Activated CD4-positive, alpha-beta T cell treated with anti-CD3 and anti-CD28 coated beads, Interleukin-2, amount 10 ng/mL, durations not matched to agents 7 days and 5 days (primary cell): ENCODE results near the gene GPR152. TPM values are rescaled to one million over a fixed set of nuclear protein-coding genes. Genes with fewer than 3 reads are reported as not detected.

Experiments
- CTCF ChIA-PET: fragments of 350-600 bp; sonication (Branson Sonifier 250); formaldehyde crosslinking; loops from one replicate; lab custom pipeline; 2021; ENCODE audit warnings: antibody characterized with exemption; lab: Charles Lee
- POLR2A ChIA-PET: fragments of 350-600 bp; sonication (Branson Sonifier 250); formaldehyde crosslinking; loops from one replicate; lab custom pipeline; 2021; ENCODE audit warnings: antibody characterized with exemption; lab: Charles Lee
- DNase-seq: peaks from one replicate; pipeline ENCODE4 v3.0.0-alpha.2; 2020
- H3K27ac Mint-ChIP-seq: one replicate; pipeline ENCODE4 v1.8.0; 2021; ENCODE audit warnings: mild to moderate bottlenecking, moderate library complexity, mixed read lengths
- H3K27me3 Mint-ChIP-seq: one replicate; pipeline ENCODE4 v1.8.0; 2021; ENCODE audit warnings: mixed read lengths
- H3K36me3 Mint-ChIP-seq: one replicate; pipeline ENCODE4 v1.8.0; 2021; ENCODE audit warnings: low read depth, mixed read lengths
- H3K4me1 Mint-ChIP-seq: one replicate; pipeline ENCODE4 v1.8.0; 2021; ENCODE audit warnings: mixed read lengths
- H3K4me3 Mint-ChIP-seq: one replicate; pipeline ENCODE4 v1.8.0; 2021; ENCODE audit warnings: mild to moderate bottlenecking, moderate library complexity, mixed read lengths
- H3K9me3 Mint-ChIP-seq: one replicate; pipeline ENCODE4 v1.8.0; 2021; ENCODE audit warnings: mixed read lengths
- total RNA-seq, 2 experiments: library from RNA; stranded (reverse); gene quantifications; one replicate each; pipeline ENCODE4 v1.2.3, GENCODE V29; 2021

Gene GPR152
- total RNA-seq, 2 experiments from 2014 or later: not detected

- Mint-ChIP-seq H3K4me1 (peaks cover 73% of the 10 kb centered on the region), H3K4me3 (no peak overlapping the region), H3K27ac (peak overlapping the region; percentile 12), H3K9me3 (no peaks in the 10 kb centered on the region), H3K36me3 (peaks cover 27% of the 10 kb centered on the region), H3K27me3 (peaks cover 1% of the 10 kb centered on the region)
- ChIA-PET POLR2A (no interaction called here), CTCF (interaction anchor here (0.8 to 4.0 kb wide), 8 partner anchors 10 to 62 kb away, joined by 3 to 27 read pairs (median 6); partner anchors contain the start of genes PPP1CA and TBC1D10C)
- DNase-seq: no peak
These were observed 39.2 kb downstream of the GPR152 start for GRCh38 chr11:67413266-67413849.

- Mint-ChIP-seq H3K9me3 (no peaks in the 10 kb centered on the region), H3K27ac (peak overlapping the region; percentile 76), H3K4me3 (no peak overlapping the region), H3K4me1 (peaks cover 74% of the 10 kb centered on the region), H3K36me3 (peaks cover 34% of the 10 kb centered on the region), H3K27me3 (peaks cover 1% of the 10 kb centered on the region)
- no peak for DNase-seq
- ChIA-PET CTCF (interaction anchor here (0.8 to 4.0 kb wide), 5 partner anchors 9 to 61 kb away, joined by 3 to 27 read pairs (median 5); partner anchors contain the start of genes PPP1CA and TBC1D10C), POLR2A (no interaction called here)
These were observed 39.9 kb downstream of the GPR152 start for GRCh38 chr11:67412495-67413179.

- Mint-ChIP-seq H3K36me3 (peaks cover 40% of the 10 kb centered on the region), H3K27me3 (peaks cover 1% of the 10 kb centered on the region), H3K27ac (peak overlapping the region; percentile 6), H3K4me3 (no peak overlapping the region), H3K4me1 (peaks cover 78% of the 10 kb centered on the region), H3K9me3 (no peaks in the 10 kb centered on the region)
- CTCF ChIA-PET: interaction anchor here (0.6 to 4.0 kb wide), 6 partner anchors 8 to 69 kb away, joined by 3 to 27 read pairs (median 4); partner anchors contain the start of genes PPP1CA and TBC1D10C
- DNase-seq: no peak
- POLR2A ChIA-PET: interaction anchor here (1.2 kb wide), 1 partner anchor 8 kb away, joined by 5 read pairs; no protein-coding TSS in a partner anchor
These were observed 40.8 kb downstream of the GPR152 start for GRCh38 chr11:67411785-67412152.

- Mint-ChIP-seq H3K36me3 (peaks cover 45% of the 10 kb centered on the region), H3K27me3 (peaks cover 1% of the 10 kb centered on the region), H3K4me1 (peaks cover 78% of the 10 kb centered on the region), H3K4me3 (peak overlapping the region; percentile 79), H3K9me3 (no peaks in the 10 kb centered on the region), H3K27ac (peak overlapping the region; percentile 94)
- POLR2A ChIA-PET: interaction anchor here (1.2 kb wide), 1 partner anchor 9 kb away, joined by 5 read pairs; no protein-coding TSS in a partner anchor
- no peak for DNase-seq
- CTCF ChIA-PET: interaction anchor here (0.6 to 0.9 kb wide), 4 partner anchors 12 to 68 kb away, joined by 3 to 4 read pairs (median 3); no protein-coding TSS in a partner anchor
These were observed 41.3 kb downstream of the GPR152 start for GRCh38 chr11:67410984-67411784.

- Mint-ChIP-seq H3K36me3 (peaks cover 52% of the 10 kb centered on the region), H3K9me3 (no peaks in the 10 kb centered on the region), H3K27me3 (peaks cover 1% of the 10 kb centered on the region), H3K4me1 (peaks cover 80% of the 10 kb centered on the region), H3K4me3 (peak overlapping the region; percentile 79), H3K27ac (peak overlapping the region; percentile 94)
- POLR2A ChIA-PET: interaction anchor here (1.2 kb wide), 1 partner anchor 10 kb away, joined by 5 read pairs; no protein-coding TSS in a partner anchor
- DNase-seq: no peak
- CTCF ChIA-PET: no interaction called here
These were observed 42.1 kb downstream of the GPR152 start for GRCh38 chr11:67410369-67410831.

- ChIA-PET POLR2A (interaction anchor here (0.6 to 0.9 kb wide), 2 partner anchors 10 to 145 kb away, joined by 3 to 4 read pairs; no protein-coding TSS in a partner anchor), CTCF (interaction anchor here (1.2 to 1.9 kb wide), 3 partner anchors 8 to 95 kb away, joined by 3 to 9 read pairs (median 4); partner anchors contain the start of gene PITPNM1)
- H3K36me3 Mint-ChIP-seq: peaks cover 57% of the 10 kb centered on the region
- H3K4me3 Mint-ChIP-seq: peak overlapping the region; percentile 79
- no peak for DNase-seq
- H3K4me1 Mint-ChIP-seq: peaks cover 81% of the 10 kb centered on the region
- H3K9me3 Mint-ChIP-seq: no peaks in the 10 kb centered on the region
- no peaks in the 10 kb centered on the region for H3K27me3 Mint-ChIP-seq
- peak overlapping the region; percentile 94 for H3K27ac Mint-ChIP-seq
These were observed 42.7 kb downstream of the GPR152 start for GRCh38 chr11:67409781-67410368.

- Mint-ChIP-seq H3K9me3 (no peaks in the 10 kb centered on the region), H3K4me3 (peak overlapping the region; percentile 95), H3K27me3 (no peaks in the 10 kb centered on the region), H3K27ac (peak overlapping the region; percentile 94), H3K4me1 (peaks cover 81% of the 10 kb centered on the region), H3K36me3 (peaks cover 63% of the 10 kb centered on the region)
- peak; percentile 89 for DNase-seq
- POLR2A ChIA-PET: interaction anchor here (0.6 to 2.8 kb wide), 4 partner anchors 11 to 144 kb away, joined by 3 to 18 read pairs (median 4); partner anchors contain the start of gene PTPRCAP
- CTCF ChIA-PET: interaction anchor here (1.0 to 1.9 kb wide), 8 partner anchors 9 to 137 kb away, joined by 3 to 9 read pairs (median 4); partner anchors contain the start of genes PITPNM1, RAD9A and TMEM134
These were observed 43.3 kb downstream of the GPR152 start for GRCh38 chr11:67409261-67409666.

GRCh38 chr11:67408437-67409200 lies 43.9 kb downstream of the GPR152 start:
- H3K27ac Mint-ChIP-seq: peak overlapping the region; percentile 92
- no peak for DNase-seq
- ChIA-PET POLR2A (interaction anchor here (0.9 to 2.8 kb wide), 4 partner anchors 11 to 31 kb away, joined by 3 to 18 read pairs (median 4); partner anchors contain the start of gene PTPRCAP), CTCF (interaction anchor here (1.0 to 1.9 kb wide), 8 partner anchors 9 to 137 kb away, joined by 3 to 9 read pairs (median 4); partner anchors contain the start of genes PITPNM1, RAD9A and TMEM134)
- H3K9me3 Mint-ChIP-seq: no peaks in the 10 kb centered on the region
- peaks cover 81% of the 10 kb centered on the region for H3K4me1 Mint-ChIP-seq
- peaks cover 67% of the 10 kb centered on the region for H3K36me3 Mint-ChIP-seq
- no peaks in the 10 kb centered on the region for H3K27me3 Mint-ChIP-seq
- H3K4me3 Mint-ChIP-seq: peak overlapping the region; percentile 95

- H3K27me3 Mint-ChIP-seq: no peaks in the 10 kb centered on the region
- H3K4me1 Mint-ChIP-seq: peaks cover 81% of the 10 kb centered on the region
- H3K9me3 Mint-ChIP-seq: no peaks in the 10 kb centered on the region
- H3K4me3 Mint-ChIP-seq: peak overlapping the region; percentile 95
- peaks cover 69% of the 10 kb centered on the region for H3K36me3 Mint-ChIP-seq
- DNase-seq: no peak
- POLR2A ChIA-PET: interaction anchor here (0.9 to 2.8 kb wide), 2 partner anchors 29 to 31 kb away, joined by 3 to 18 read pairs; partner anchors contain the start of gene PTPRCAP
- H3K27ac Mint-ChIP-seq: peak overlapping the region; percentile 92
- CTCF ChIA-PET: interaction anchor here (1.0 to 1.9 kb wide), 6 partner anchors 10 to 104 kb away, joined by 3 to 9 read pairs (median 4); partner anchors contain the start of genes PTPRCAP, RAD9A, SSH3 and TMEM134
These were observed 44.8 kb downstream of the GPR152 start for GRCh38 chr11:67407688-67408163.

GRCh38 chr11:67406969-67407687 lies 45.4 kb downstream of the GPR152 start:
- Mint-ChIP-seq H3K4me1 (peaks cover 80% of the 10 kb centered on the region), H3K9me3 (no peaks in the 10 kb centered on the region), H3K36me3 (peaks cover 69% of the 10 kb centered on the region), H3K4me3 (peak overlapping the region; percentile 95), H3K27ac (peak overlapping the region; percentile 92), H3K27me3 (no peaks in the 10 kb centered on the region)
- ChIA-PET CTCF (interaction anchor here (0.6 to 1.7 kb wide), 8 partner anchors 13 to 154 kb away, joined by 3 to 5 read pairs (median 3); partner anchors contain the start of genes PTPRCAP, RAD9A, SSH3 and TMEM134), POLR2A (interaction anchor here (2.8 kb wide), 1 partner anchor 30 kb away, joined by 18 read pairs; the partner anchor contains the start of gene PTPRCAP)
- no peak for DNase-seq
